Adipocyte (in vitro differentiated cells): ENCODE measurements around the gene RPL10.
A peak's percentile ranks its signal among the peaks of the same experiment; 100 is the strongest.

ENCODE experiments used
- DNase-seq: peaks from one replicate; pipeline ENCODE4 v3.0.0-alpha.2; 2015; ENCODE audit warnings: low read depth
- H3K27me3 ChIP-seq: replicated peaks from 2 replicates; pipeline ENCODE4 v1.7.0; 2013; ENCODE audit warnings: mild to moderate bottlenecking, low read length, moderate library complexity; ENCODE audit not compliant: control insufficient read depth, insufficient read depth
- H3K36me3 ChIP-seq: 2 replicates; pipeline ENCODE4 v1.7.0; 2013; ENCODE audit warnings: low read length, mild to moderate bottlenecking, moderate library complexity; ENCODE audit not compliant: control insufficient read depth, insufficient read depth, severe bottlenecking
- H3K4me1 ChIP-seq: 2 replicates; pipeline ENCODE4 v1.7.0; 2013; ENCODE audit warnings: mild to moderate bottlenecking, low read length, moderate library complexity; ENCODE audit not compliant: control insufficient read depth, insufficient read depth
- H3K4me3 ChIP-seq: 2 replicates; pipeline ENCODE4 v1.7.0; 2013; ENCODE audit warnings: mild to moderate bottlenecking, low read length, moderate library complexity
- H3K9ac ChIP-seq: 2 replicates; pipeline ENCODE4 v1.7.0; 2013; ENCODE audit warnings: mild to moderate bottlenecking, low read length, moderate library complexity
- H3K9me3 ChIP-seq: 2 replicates; pipeline ENCODE4 v1.7.0; 2013; ENCODE audit warnings: mild to moderate bottlenecking, low read length, moderate library complexity; ENCODE audit not compliant: control insufficient read depth

RPL10 gene

GRCh38 chrX:154372612-154373022, 25.6 kb upstream of the RPL10 start:
- Histone ChIP-seq H3K4me3 (no peak overlapping the region), H3K4me1 (peaks cover 10% of the 10 kb centered on the region), H3K36me3 (peaks cover under 1% of the 10 kb centered on the region), H3K27me3 (no peaks in the 10 kb centered on the region), H3K9me3 (no peaks in the 10 kb centered on the region), H3K9ac (peak overlapping the region; percentile 79)
- DNase-seq = peak; percentile 41

GRCh38 chrX:154373340-154374306, 24.6 kb upstream of the RPL10 start:
- peak; percentile 84 for DNase-seq
- Histone ChIP-seq H3K9ac (peak overlapping the region; percentile 71), H3K9me3 (no peaks in the 10 kb centered on the region), H3K4me1 (peaks cover 13% of the 10 kb centered on the region), H3K4me3 (peak overlapping the region; percentile 73), H3K27me3 (no peaks in the 10 kb centered on the region), H3K36me3 (no peaks in the 10 kb centered on the region)

- Histone ChIP-seq H3K36me3 (no peaks in the 10 kb centered on the region), H3K9me3 (no peaks in the 10 kb centered on the region), H3K27me3 (no peaks in the 10 kb centered on the region), H3K9ac (peak within 1 kb of the TSS; percentile 71), H3K4me1 (peaks cover 13% of the 10 kb centered on the region), H3K4me3 (peak within 1 kb of the TSS; percentile 73)
- DNase-seq = peak; percentile 59
Measured at GRCh38 chrX:154374313-154375155, 23.6 kb upstream of the RPL10 start, which contains the start of gene FLNA. Gene FLNA (minus strand): TSS chrX:154374634. CDS start chrX:154371245, 3,389 bp downstream.

GRCh38 chrX:154375156-154375504, 23.0 kb upstream of the RPL10 start:
- no peak overlapping the region for H3K4me3 ChIP-seq

GRCh38 chrX:154376774-154377173, 21.4 kb upstream of the RPL10 start:
- Histone ChIP-seq H3K9me3 (no peaks in the 10 kb centered on the region), H3K27me3 (no peaks in the 10 kb centered on the region), H3K4me1 (peaks cover 17% of the 10 kb centered on the region), H3K4me3 (no peak overlapping the region), H3K36me3 (peaks cover 2% of the 10 kb centered on the region), H3K9ac (peak overlapping the region; percentile 29)
- no peak for DNase-seq

More at GRCh38 chrX:154375156-154375504, 23.0 kb upstream of the RPL10 start:
- no peak for DNase-seq
- H3K9me3 ChIP-seq = no peaks in the 10 kb centered on the region
- peak overlapping the region; percentile 46 for H3K9ac ChIP-seq
- H3K4me1 ChIP-seq = peaks cover 13% of the 10 kb centered on the region
- H3K27me3 ChIP-seq = no peaks in the 10 kb centered on the region
- H3K36me3 ChIP-seq = no peaks in the 10 kb centered on the region

- DNase-seq = peak; percentile 64
- no peaks in the 10 kb centered on the region for H3K9me3 ChIP-seq
- H3K36me3 ChIP-seq = peaks cover 2% of the 10 kb centered on the region
- peak overlapping the region; percentile 74 for H3K4me3 ChIP-seq
- H3K4me1 ChIP-seq = peaks cover 17% of the 10 kb centered on the region
- H3K27me3 ChIP-seq = no peaks in the 10 kb centered on the region
- peak overlapping the region; percentile 83 for H3K9ac ChIP-seq
Measured at GRCh38 chrX:154378059-154378798, 19.9 kb upstream of the RPL10 start.

- Histone ChIP-seq H3K27me3 (no peaks in the 10 kb centered on the region), H3K9me3 (no peaks in the 10 kb centered on the region), H3K4me1 (peaks cover 12% of the 10 kb centered on the region), H3K4me3 (peak within 1 kb of the TSS; percentile 86), H3K9ac (peak within 1 kb of the TSS; percentile 94), H3K36me3 (peaks cover 2% of the 10 kb centered on the region)
- peak; percentile 96 for DNase-seq
Measured at GRCh38 chrX:154378799-154379568, 19.2 kb upstream of the RPL10 start, which contains the start of gene EMD. Gene EMD (plus strand): TSS chrX:154379295. CDS start chrX:154379485, 190 bp downstream.

GRCh38 chrX:154379569-154379951, 18.6 kb upstream of the RPL10 start:
- Histone ChIP-seq H3K9me3 (no peaks in the 10 kb centered on the region), H3K4me1 (peaks cover 10% of the 10 kb centered on the region), H3K36me3 (peaks cover 2% of the 10 kb centered on the region), H3K9ac (peak overlapping the region; percentile 94), H3K27me3 (no peaks in the 10 kb centered on the region), H3K4me3 (peak overlapping the region; percentile 86)
- DNase-seq = no peak

GRCh38 chrX:154380153-154380552, 18.0 kb upstream of the RPL10 start:
- H3K4me3 ChIP-seq = peak overlapping the region; percentile 86
- peak overlapping the region; percentile 94 for H3K9ac ChIP-seq
- peaks cover 2% of the 10 kb centered on the region for H3K36me3 ChIP-seq
- DNase-seq = peak; percentile 36
- H3K27me3 ChIP-seq = no peaks in the 10 kb centered on the region
- H3K4me1 ChIP-seq = peaks cover 10% of the 10 kb centered on the region
- H3K9me3 ChIP-seq = no peaks in the 10 kb centered on the region

GRCh38 chrX:154380787-154381186, 17.4 kb upstream of the RPL10 start:
- peaks cover 2% of the 10 kb centered on the region for H3K36me3 ChIP-seq
- H3K4me1 ChIP-seq = peaks cover 10% of the 10 kb centered on the region
- H3K4me3 ChIP-seq = peak overlapping the region; percentile 86
- H3K9me3 ChIP-seq = no peaks in the 10 kb centered on the region
- peak overlapping the region; percentile 94 for H3K9ac ChIP-seq
- H3K27me3 ChIP-seq = no peaks in the 10 kb centered on the region
- DNase-seq = no peak
